GM18505 (cell line): ENCODE results near the gene CDH19.

Experiments used
- ATAC-seq: cut with Tn5 transposase; IDR thresholded peaks from one replicate; pipeline ENCODE4 v1.9.1; 2021; ENCODE audit not compliant: unreplicated experiment
- POLR2A ChIP-seq: IDR thresholded peaks from 4 replicates; pipeline ENCODE4 v1.6.1; 2011; ENCODE audit warnings: borderline replicate concordance; ENCODE audit not compliant: insufficient read depth, insufficient read length; ENCODE audit errors: extremely low read depth

CDH19 gene

GRCh38 chr18:66616523-66616983 lies 12.7 kb upstream of the CDH19 start:
- ATAC-seq: peak; percentile 79
- no peak for TF ChIP-seq POLR2A

DNA sequence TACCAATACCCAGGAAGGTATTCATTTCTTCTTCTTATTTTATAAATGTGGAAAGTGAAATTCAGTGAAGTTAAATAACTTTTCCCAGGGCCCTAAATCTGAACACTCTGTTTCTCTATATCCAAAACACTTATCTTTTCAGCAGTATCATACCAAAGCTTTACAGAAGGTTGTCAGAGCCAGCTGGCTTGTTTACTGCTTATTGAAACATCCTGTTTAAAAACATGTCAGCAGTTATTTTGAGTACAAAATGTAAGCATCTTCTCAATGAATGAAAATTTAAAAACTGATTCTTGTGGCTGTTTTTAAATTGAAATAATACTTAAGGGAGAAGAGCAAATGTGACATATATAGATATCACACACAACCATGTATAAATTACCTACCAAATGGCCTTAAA lies 11.3 kb upstream of the CDH19 start:
- no peak for TF ChIP-seq POLR2A
- no peak for ATAC-seq

DNA sequence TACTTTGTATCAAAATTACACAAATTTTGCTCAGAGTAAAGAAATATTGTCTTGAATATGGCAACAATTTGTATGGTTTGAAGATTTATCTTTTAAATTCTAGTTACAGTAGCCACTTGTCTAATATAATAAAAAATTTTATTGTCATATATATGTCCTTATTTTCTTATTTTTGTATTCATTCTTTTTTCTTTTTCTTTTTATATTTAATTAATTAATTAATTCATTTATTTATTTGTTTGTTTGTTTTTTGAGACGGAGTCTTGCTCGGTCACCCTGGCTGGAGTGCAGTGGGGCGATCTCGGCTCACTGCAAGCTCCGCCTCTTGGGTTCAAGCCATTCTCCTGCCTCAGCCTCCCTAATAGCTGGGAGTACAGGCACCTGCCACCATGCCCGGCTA lies 3.7 kb upstream of the CDH19 start:
- no peak for ATAC-seq

GRCh38 chr18:66601649-66602048 lies 2.2 kb downstream of the CDH19 start:
- TF ChIP-seq POLR2A: no peak
- no peak for ATAC-seq

More for the DNA sequence above, 3.7 kb upstream of the CDH19 start:
- no peak for TF ChIP-seq POLR2A

- ATAC-seq: no peak
- no peak for TF ChIP-seq POLR2A
Measured at GRCh38 chr18:66599190-66599589, 4.7 kb downstream of the CDH19 start.

- TF ChIP-seq POLR2A: no peak
- ATAC-seq: no peak
Measured at GRCh38 chr18:66587430-66587829, 16.5 kb downstream of the CDH19 start.

DNA sequence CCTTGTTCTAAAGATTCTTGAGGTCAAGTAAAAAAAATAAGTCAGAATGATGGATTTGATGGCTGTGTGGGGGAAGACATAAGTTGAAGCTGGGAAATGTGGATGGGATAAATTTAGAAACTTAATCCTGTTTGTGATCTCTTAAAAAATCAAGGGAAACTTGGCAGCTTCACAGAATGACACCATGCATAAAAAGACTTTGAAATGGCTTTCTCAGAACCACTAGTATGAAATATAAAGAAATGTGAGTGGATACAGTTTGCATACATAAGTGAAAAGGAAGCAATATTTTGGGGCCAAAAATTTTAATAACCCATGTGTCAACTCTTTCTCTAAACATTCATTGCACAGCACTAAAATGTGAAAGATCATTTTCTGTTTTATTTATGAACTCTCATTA lies 21.7 kb downstream of the CDH19 start:
- no peak for TF ChIP-seq POLR2A
- ATAC-seq: no peak

DNA sequence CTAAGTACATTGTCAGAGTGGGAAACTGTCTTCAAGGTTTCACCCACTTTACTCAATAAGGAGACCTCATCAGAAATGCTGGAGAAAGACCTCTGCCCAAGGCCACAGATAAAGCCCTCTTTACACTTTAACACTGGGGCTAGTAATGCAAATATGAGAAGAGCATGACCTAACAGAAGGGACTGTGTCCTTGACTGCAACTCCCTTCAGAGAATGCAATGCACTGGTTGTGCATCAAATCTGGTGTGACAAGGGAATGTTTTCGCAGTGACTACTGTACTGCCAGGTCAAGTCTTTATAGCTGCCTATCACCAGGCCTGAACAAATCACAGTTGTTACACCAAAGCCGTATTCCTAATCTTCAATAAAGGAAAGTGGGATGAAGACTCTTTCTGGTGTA lies 28.6 kb downstream of the CDH19 start:
- TF ChIP-seq POLR2A: no peak
- ATAC-seq: no peak

GRCh38 chr18:66571845-66572244 lies 32.0 kb downstream of the CDH19 start:
- TF ChIP-seq POLR2A: no peak
- no peak for ATAC-seq

DNA sequence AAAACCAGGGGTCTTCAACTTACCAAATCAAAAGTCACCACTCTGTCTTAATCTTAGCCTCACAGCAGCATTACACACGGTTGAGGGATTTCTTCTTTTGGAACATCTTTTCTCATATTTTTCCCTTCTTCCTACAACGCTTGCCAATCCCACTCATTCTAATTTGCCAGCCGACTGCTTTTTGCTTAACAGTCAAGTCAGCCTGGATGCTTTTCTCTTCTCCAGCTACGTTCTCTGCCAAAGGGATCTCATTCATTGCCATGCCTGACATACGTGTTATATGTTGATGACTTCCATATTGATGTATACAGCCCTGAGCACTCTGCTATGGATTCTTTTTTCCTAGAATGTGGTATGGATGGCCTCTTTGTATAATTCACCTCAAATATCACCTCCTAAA lies 37.3 kb downstream of the CDH19 start:
- no peak for TF ChIP-seq POLR2A
- no peak for ATAC-seq

DNA sequence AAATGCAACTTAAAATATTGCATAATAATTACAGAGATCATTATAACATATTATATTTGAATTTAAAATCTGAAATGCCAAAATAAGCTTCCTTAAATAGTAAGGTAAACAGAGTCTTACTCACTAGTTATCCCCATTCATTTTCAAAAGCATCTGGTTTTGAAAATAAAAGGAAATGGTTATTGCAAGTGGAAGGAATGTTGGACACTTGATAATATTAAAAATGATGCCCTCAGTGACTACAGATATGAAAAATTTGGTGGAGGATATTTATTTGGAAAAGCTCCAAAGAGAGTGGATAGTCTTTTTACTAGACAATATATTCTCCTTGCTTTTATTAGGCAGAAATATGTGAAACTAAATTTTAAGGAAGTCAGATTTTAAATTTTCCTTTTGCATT lies 39.7 kb downstream of the CDH19 start:
- ATAC-seq: no peak
- TF ChIP-seq POLR2A: no peak

DNA sequence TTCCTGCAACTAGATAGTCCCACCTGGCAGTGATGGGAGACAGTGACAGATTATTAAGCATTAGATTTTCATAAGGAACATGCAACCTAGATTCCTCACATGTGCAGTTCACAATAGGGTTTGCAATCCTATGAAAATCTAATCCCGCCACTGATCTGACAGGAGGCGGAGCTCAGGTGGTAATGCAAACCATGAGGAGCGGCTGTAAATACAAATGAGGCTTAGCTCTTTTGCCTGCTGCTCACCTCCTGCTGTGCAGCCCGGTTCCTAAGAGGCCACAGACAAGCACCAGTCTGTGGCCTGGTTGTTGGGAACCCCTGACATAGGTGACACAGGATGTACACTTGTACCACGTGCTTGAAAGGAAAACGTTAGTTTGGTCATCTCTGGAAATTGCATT lies 41.6 kb downstream of the CDH19 start:
- no peak for TF ChIP-seq POLR2A
- ATAC-seq: no peak

GRCh38 chr18:66560094-66560493 lies 43.8 kb downstream of the CDH19 start:
- no peak for ATAC-seq
- no peak for TF ChIP-seq POLR2A

- no peak for TF ChIP-seq POLR2A
- ATAC-seq: no peak
Measured at GRCh38 chr18:66558773-66559172, 45.1 kb downstream of the CDH19 start.

- no peak for ATAC-seq
- TF ChIP-seq POLR2A: no peak
Measured at GRCh38 chr18:66557091-66557490, 46.8 kb downstream of the CDH19 start.
